RWPE2 (cell line): ENCODE measurements around the gene MZT2B.
"Not testable (repeated sequence)": the region's sequence is repeated elsewhere in the genome, so short reads cannot be mapped to it uniquely, and the experiment has no call there.

Source experiments
- ATAC-seq: fragments of 200-7000 bp; cut with Tn5 transposase; 3 replicates; pipeline ENCODE4 v1.9.1; 2021; ENCODE audit warnings: low read depth
- DNase-seq: peaks from one replicate; pipeline ENCODE4 v3.0.0-alpha.2; 2020; ENCODE audit warnings: low spot score
- H3K27ac ChIP-seq: fragments of 450-650 bp; 2 replicates; pipeline ENCODE4 v1.5.1; 2017; ENCODE audit warnings: mild to moderate bottlenecking; ENCODE audit not compliant: poor library complexity, severe bottlenecking
- H3K27me3 ChIP-seq: fragments of 250-450 bp; sonication (Bioruptor Pico); 2 replicates; pipeline ENCODE4 v1.5.1; 2021; ENCODE audit warnings: mild to moderate bottlenecking, moderate library complexity; ENCODE audit not compliant: insufficient read depth, poor library complexity, severe bottlenecking
- H3K36me3 ChIP-seq: fragments of 250-450 bp; sonication (Bioruptor Pico); 2 replicates; pipeline ENCODE4 v1.5.1; 2020; ENCODE audit warnings: low read depth, mild to moderate bottlenecking, moderate library complexity
- H3K4me1 ChIP-seq: fragments of 250-450 bp; sonication (Bioruptor Pico); 2 replicates; pipeline ENCODE4 v1.5.1; 2021; ENCODE audit warnings: mild to moderate bottlenecking, moderate library complexity; ENCODE audit not compliant: insufficient read depth, poor library complexity, severe bottlenecking
- H3K4me3 ChIP-seq: fragments of 250-450 bp; sonication (Bioruptor Pico); 2 replicates; pipeline ENCODE4 v1.5.1; 2021; ENCODE audit warnings: mild to moderate bottlenecking, moderate library complexity; ENCODE audit not compliant: severe bottlenecking
- H3K9me3 ChIP-seq: fragments of 250-450 bp; sonication (Bioruptor Pico); 2 replicates; pipeline ENCODE4 v1.5.1; 2021; ENCODE audit warnings: mild to moderate bottlenecking, moderate library complexity; ENCODE audit not compliant: severe bottlenecking
- CTCF ChIP-seq: fragments of 450-650 bp; IDR thresholded peaks from one replicate; pipeline ENCODE4 v1.5.1; 2017; ENCODE audit warnings: mild to moderate bottlenecking, moderate library complexity; ENCODE audit not compliant: poor library complexity, severe bottlenecking

The MZT2B gene, protein sequence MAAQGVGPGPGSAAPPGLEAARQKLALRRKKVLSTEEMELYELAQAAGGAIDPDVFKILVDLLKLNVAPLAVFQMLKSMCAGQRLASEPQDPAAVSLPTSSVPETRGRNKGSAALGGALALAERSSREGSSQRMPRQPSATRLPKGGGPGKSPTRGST

DNA sequence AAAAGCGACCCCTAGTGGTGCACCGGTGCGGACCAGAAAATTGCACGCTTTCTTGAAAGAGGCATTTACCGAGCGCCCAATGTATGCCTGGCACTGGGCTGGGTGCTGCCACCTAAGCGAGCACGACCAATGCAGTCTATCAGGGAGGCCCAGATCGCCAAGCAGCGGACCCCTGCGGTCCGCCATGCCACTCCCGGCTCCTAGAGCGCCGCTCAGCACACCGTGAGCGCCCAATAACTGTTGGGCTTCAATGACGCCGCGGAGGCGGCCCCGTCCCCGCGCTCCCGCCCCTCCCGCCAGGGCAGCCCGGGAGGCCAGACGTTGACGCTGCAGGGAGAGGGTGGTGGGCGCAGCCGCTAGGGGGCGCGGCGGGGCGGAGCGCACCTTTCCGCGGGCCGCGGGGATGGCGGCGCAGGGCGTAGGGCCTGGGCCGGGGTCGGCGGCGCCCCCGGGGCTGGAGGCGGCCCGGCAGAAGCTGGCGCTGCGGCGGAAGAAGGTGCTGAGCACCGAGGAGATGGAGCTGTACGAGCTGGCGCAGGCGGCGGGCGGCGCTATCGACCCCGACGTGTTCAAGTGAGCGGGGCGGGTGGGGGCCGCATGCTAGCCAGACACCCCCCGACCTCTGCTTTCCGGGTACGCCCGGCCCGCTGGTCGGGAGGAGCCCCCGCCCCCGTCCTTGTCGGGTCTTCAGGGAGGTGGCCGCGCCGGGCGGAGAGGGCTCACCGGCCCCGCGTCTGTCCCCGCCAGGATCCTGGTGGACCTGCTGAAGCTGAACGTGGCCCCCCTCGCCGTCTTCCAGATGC lies at the start of gene MZT2B:
Gene MZT2B (plus strand): TSS at position 383 of the 803 bp plus-strand sequence. CDS start 21 bp downstream, at position 404.
- TF ChIP-seq CTCF: peak; percentile 94
- H3K4me1 ChIP-seq, H3K9me3 ChIP-seq, H3K27me3 ChIP-seq, H3K36me3 ChIP-seq: not testable (repeated sequence)
- Histone ChIP-seq H3K4me3 (peak within 1 kb of the TSS; percentile 96), H3K27ac (peak within 1 kb of the TSS; percentile 63)
- ATAC-seq (peak; percentile 83), DNase-seq (peak; percentile 79)

DNA sequence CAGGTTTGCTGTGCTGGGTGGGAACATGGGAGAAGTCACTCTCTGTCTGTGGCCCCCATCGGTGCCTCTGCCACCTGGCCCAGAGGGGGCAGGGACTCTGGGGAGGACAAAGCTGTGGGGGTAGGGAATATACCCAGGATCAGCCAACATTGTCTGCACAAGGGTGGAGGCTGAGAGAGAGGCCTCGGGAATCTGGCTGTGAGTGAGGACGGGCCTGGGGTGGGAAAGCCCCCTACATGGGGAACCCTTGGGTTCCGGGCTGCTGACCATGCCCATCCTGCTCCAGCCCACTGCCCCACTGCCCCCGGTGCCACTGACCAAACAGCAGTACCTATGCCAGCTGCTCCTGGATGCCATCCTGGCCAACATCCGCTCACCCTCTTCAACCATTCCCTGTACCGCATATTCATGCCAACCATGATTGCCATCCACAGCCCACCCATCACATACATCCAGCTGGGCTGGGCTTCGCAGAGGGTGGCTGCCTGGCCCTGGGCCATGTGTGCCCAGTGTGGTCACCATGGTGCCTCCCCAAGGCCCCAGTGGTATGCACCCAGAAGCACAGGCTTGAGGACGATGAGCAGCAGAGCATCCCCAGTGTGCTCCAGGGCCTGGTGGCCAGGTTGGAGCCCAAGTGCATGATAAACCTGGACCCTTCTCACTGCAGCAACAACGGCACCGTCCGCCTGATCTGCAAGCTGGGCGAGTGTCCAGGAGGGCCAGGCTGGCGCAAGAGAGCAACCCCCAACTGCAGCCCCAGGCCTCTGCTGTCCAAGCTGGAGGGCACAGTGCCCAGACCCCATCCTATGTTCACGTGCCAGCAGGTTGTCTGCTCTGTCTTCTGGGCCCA lies 46.1 kb upstream of the MZT2B start:
- H3K27me3 ChIP-seq: no peaks in the 10 kb centered on the region
- ATAC-seq (no peak), DNase-seq (no peak)
- H3K4me3 ChIP-seq: no peak overlapping the region
- no peaks in the 10 kb centered on the region for H3K36me3 ChIP-seq
- H3K9me3 ChIP-seq: no peaks in the 10 kb centered on the region
- TF ChIP-seq CTCF: no peak
- H3K4me1 ChIP-seq: no peaks in the 10 kb centered on the region
- no peak overlapping the region for H3K27ac ChIP-seq

GRCh38 chr2:130136546-130136945 lies 45.5 kb upstream of the MZT2B start:
- ATAC-seq, H3K27me3 ChIP-seq: not testable (repeated sequence)

DNA sequence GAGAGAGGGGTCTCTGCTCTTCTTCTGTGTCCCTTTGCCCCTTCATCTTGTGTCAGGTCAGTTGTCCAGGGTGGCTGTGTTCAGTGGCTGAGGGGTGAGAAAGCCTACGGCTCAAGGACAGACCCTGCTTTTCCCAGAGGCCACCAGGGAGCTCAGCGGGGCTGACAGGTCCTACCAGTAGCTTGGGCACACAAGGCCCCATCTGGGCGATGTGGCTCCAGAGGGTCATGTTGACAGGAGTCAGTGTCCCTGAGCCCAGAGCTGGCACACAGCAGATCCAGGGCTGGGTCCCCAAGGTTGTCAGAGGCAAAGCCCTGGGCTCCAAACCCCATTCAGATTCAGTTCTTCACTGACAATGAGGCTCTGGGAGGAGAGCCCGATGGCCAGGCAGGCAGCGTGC lies 44.9 kb upstream of the MZT2B start:
- not testable (repeated sequence) for H3K4me3 ChIP-seq, H3K4me1 ChIP-seq, H3K36me3 ChIP-seq, H3K27ac ChIP-seq, DNase-seq, H3K27me3 ChIP-seq, ATAC-seq, H3K9me3 ChIP-seq

More at GRCh38 chr2:130136546-130136945, 45.5 kb upstream of the MZT2B start:
- not testable (repeated sequence) for H3K27ac ChIP-seq, H3K36me3 ChIP-seq, H3K4me3 ChIP-seq, H3K9me3 ChIP-seq, DNase-seq, H3K4me1 ChIP-seq

- not testable (repeated sequence) for H3K36me3 ChIP-seq, H3K27ac ChIP-seq, H3K9me3 ChIP-seq, ATAC-seq, H3K4me1 ChIP-seq, H3K27me3 ChIP-seq, H3K4me3 ChIP-seq, DNase-seq
Observed at GRCh38 chr2:130138326-130138725, 43.7 kb upstream of the MZT2B start.

DNA sequence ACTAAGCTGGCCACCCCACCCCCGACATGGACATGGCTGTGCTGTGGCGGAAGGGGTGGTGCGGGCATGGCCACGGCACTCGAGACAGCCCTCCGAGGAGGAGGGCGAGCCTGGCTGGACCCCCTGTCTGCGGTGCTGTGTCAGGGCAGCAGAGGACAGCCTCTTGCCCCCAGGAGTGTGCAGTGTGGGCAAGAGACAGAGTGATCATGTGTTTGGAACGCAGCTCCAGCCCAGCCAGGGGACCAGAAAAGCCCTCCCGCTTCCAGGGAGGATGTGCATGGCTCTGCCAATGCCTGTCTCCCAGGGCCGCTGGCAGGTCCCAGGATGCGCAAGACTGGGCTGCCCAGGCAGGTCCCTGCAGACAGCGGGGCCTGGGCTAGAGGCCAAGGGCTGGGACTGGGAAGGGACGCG lies 43.2 kb upstream of the MZT2B start:
- ATAC-seq: peak; percentile 54; the same call in 2 of the 3 replicates
- not testable (repeated sequence) for H3K36me3 ChIP-seq, H3K4me1 ChIP-seq, H3K9me3 ChIP-seq, DNase-seq, H3K27me3 ChIP-seq, H3K4me3 ChIP-seq, H3K27ac ChIP-seq

- not testable (repeated sequence) for H3K36me3 ChIP-seq, H3K9me3 ChIP-seq, H3K27ac ChIP-seq, H3K4me3 ChIP-seq, H3K4me1 ChIP-seq, ATAC-seq, H3K27me3 ChIP-seq, DNase-seq
Observed at GRCh38 chr2:130139331-130140280, 42.5 kb upstream of the MZT2B start.

- H3K4me3 ChIP-seq, ATAC-seq, H3K27me3 ChIP-seq, H3K27ac ChIP-seq, H3K9me3 ChIP-seq, H3K36me3 ChIP-seq, DNase-seq, H3K4me1 ChIP-seq: not testable (repeated sequence)
Observed at GRCh38 chr2:130140516-130140915, 41.5 kb upstream of the MZT2B start.
